HL-60 (cell line): Measurements from ENCODE around the gene MCU.

Experiments used
- DNase-seq, 2 experiments: peaks; one replicate each; pipeline ENCODE4 v3.0.0-alpha.2; 2010 to 2020; ENCODE audit warnings: low read depth in 1 of 2, low spot score in 1 of 2
- H3K27ac ChIP-seq: fragments of 250-450 bp; sonication (Bioruptor Pico); replicated peaks from 2 replicates; pipeline ENCODE4 v1.5.1; 2020; ENCODE audit warnings: mild to moderate bottlenecking, moderate library complexity
- H3K27me3 ChIP-seq: fragments of 250-450 bp; sonication (Bioruptor Pico); 2 replicates; pipeline ENCODE4 v1.5.1; 2021; ENCODE audit warnings: mild to moderate bottlenecking, moderate library complexity; ENCODE audit not compliant: insufficient read depth, poor library complexity, severe bottlenecking
- H3K4me3 ChIP-seq: replicated peaks from 2 replicates; pipeline ENCODE4 v1.5.1; 2011; ENCODE audit warnings: mild to moderate bottlenecking, control low read depth, low read length; ENCODE audit not compliant: insufficient read depth
- CTCF ChIP-seq: IDR thresholded peaks from one replicate; pipeline ENCODE4 v1.5.1; 2011; ENCODE audit warnings: low read length, control low read depth, inconsistent platforms; ENCODE audit not compliant: insufficient read depth
- GABPA ChIP-seq: IDR thresholded peaks from 2 replicates; pipeline ENCODE4 v1.6.1; 2012; ENCODE audit warnings: low read depth
- POLR2AphosphoS5 ChIP-seq: IDR thresholded peaks from 2 replicates; pipeline ENCODE4 v1.6.1; 2012; ENCODE audit warnings: low read depth
- REST ChIP-seq: IDR thresholded peaks from 2 replicates; pipeline ENCODE4 v1.6.1; 2012; ENCODE audit warnings: low read depth; ENCODE audit not compliant: insufficient replicate concordance
- SPI1 ChIP-seq: IDR thresholded peaks from 2 replicates; pipeline ENCODE4 v1.6.1; 2012; ENCODE audit warnings: low read depth, mild to moderate bottlenecking, borderline replicate concordance

The MCU gene

GRCh38 chr10:72759584-72759983 lies 67.6 kb downstream of the MCU start:
- no peak overlapping the region for H3K4me3 ChIP-seq
- no peaks in the 10 kb centered on the region for H3K27me3 ChIP-seq
- no peak overlapping the region for H3K27ac ChIP-seq
- TF ChIP-seq REST (no peak), GABPA (no peak)
- no peak for DNase-seq

- H3K27ac ChIP-seq = no peak overlapping the region
- TF ChIP-seq REST = no peak
- DNase-seq = no peak
- H3K27me3 ChIP-seq = no peaks in the 10 kb centered on the region
- H3K4me3 ChIP-seq = no peak overlapping the region
These were observed 69.6 kb downstream of the MCU start for GRCh38 chr10:72761498-72761897.

GRCh38 chr10:72762042-72762441 lies 70.1 kb downstream of the MCU start:
- no peaks in the 10 kb centered on the region for H3K27me3 ChIP-seq
- no peak overlapping the region for H3K27ac ChIP-seq
- no peak overlapping the region for H3K4me3 ChIP-seq
- TF ChIP-seq GABPA (no peak), POLR2AphosphoS5 (no peak), REST (no peak), CTCF (no peak), SPI1 (no peak)
- DNase-seq = no peak

GRCh38 chr10:72763201-72763600 lies 71.3 kb downstream of the MCU start:
- TF ChIP-seq CTCF (no peak), REST (no peak), POLR2AphosphoS5 (no peak), GABPA (no peak), SPI1 (no peak)
- Histone ChIP-seq H3K27ac (no peak overlapping the region), H3K4me3 (no peak overlapping the region), H3K27me3 (no peaks in the 10 kb centered on the region)
- DNase-seq = no peak
